Measurements from ENCODE around the gene SHC3.

SHC3 gene

GRCh38 chr9:89078860-89079259 lies 99.8 kb downstream of the SHC3 start:
- no peaks in the 10 kb centered on the region for H3K9me3 Mint-ChIP-seq
- H3K4me3 Mint-ChIP-seq, result no peak overlapping the region
- no peak overlapping the region for H3K27ac Mint-ChIP-seq (ENCODE audit: low read depth)
- H3K36me3 Mint-ChIP-seq (ENCODE audit: insufficient read depth), result no peaks in the 10 kb centered on the region
- H3K4me1 Mint-ChIP-seq, result no peaks in the 10 kb centered on the region
- ATAC-seq (replicated peaks; ENCODE audit: extremely low read depth, poor library complexity, severe bottlenecking), result no peak
- DNase-seq (ENCODE audit: low spot score in 2 of 2), result no peak
- H3K27me3 Mint-ChIP-seq, result peaks cover 52% of the 10 kb centered on the region

DNA sequence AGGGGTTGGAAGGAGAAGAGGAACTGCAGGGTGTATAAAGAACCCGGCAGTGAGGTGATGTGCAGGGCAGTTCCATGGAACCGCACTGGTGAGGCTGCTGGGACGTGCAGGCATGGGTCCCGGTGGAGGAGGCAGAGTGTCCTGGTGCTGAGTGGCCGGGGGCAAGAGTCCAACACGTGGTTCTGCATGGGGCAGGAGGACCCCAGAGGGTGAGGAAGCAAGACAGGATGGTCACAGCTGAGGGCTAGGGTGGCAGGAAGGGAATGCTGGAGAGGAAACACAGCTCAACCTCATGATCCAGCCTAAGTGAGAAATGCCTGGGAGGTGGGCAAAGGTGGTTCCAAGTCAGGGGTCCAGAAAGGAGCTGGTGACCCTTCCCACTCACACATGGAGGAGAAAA lies 100.2 kb downstream of the SHC3 start:
- Mint-ChIP-seq H3K9me3 (no peaks in the 10 kb centered on the region), H3K27ac (ENCODE audit: low read depth) (no peak overlapping the region), H3K36me3 (ENCODE audit: insufficient read depth) (no peaks in the 10 kb centered on the region), H3K4me3 (no peak overlapping the region), H3K27me3 (peaks cover 52% of the 10 kb centered on the region), H3K4me1 (no peaks in the 10 kb centered on the region)
- ATAC-seq (replicated peaks; ENCODE audit: extremely low read depth, poor library complexity, severe bottlenecking), result no peak
- no peak for DNase-seq (ENCODE audit: low spot score in 2 of 2)

- Mint-ChIP-seq H3K4me1 (no peaks in the 10 kb centered on the region), H3K27me3 (peaks cover 52% of the 10 kb centered on the region), H3K4me3 (no peak overlapping the region), H3K9me3 (no peaks in the 10 kb centered on the region), H3K36me3 (ENCODE audit: insufficient read depth) (no peaks in the 10 kb centered on the region), H3K27ac (ENCODE audit: low read depth) (no peak overlapping the region)
- ATAC-seq (replicated peaks; ENCODE audit: extremely low read depth, poor library complexity, severe bottlenecking) (no peak), DNase-seq (ENCODE audit: low spot score in 2 of 2) (no peak)
Observed at GRCh38 chr9:89077519-89077918, 101.1 kb downstream of the SHC3 start.

DNA sequence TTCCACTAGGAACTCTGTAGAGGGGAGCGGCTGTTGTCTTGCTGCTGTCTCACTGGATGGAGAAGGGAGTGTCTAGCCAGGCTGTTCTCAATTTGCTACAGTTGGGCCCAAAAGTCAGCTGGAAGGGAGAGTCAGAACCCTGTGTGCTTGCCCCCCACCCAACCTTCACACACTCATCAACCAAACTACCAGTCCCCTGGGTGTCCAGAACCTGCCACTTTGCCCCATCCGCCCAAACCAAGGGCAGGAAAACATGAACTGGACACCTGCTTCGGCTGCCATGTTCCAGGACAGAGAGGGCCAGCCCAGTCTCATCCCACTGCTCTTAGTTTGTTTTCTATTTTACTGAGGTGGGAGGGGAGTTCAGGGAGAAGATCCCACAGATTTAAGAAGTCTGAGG lies 105.2 kb downstream of the SHC3 start:
- Mint-ChIP-seq H3K36me3 (ENCODE audit: insufficient read depth) (no peaks in the 10 kb centered on the region), H3K4me3 (no peak overlapping the region), H3K27me3 (peaks cover 43% of the 10 kb centered on the region), H3K9me3 (no peaks in the 10 kb centered on the region), H3K4me1 (no peaks in the 10 kb centered on the region), H3K27ac (ENCODE audit: low read depth) (no peak overlapping the region)
- no peak for DNase-seq (ENCODE audit: low spot score in 2 of 2)
- no peak for ATAC-seq (replicated peaks; ENCODE audit: extremely low read depth, poor library complexity, severe bottlenecking)

DNA sequence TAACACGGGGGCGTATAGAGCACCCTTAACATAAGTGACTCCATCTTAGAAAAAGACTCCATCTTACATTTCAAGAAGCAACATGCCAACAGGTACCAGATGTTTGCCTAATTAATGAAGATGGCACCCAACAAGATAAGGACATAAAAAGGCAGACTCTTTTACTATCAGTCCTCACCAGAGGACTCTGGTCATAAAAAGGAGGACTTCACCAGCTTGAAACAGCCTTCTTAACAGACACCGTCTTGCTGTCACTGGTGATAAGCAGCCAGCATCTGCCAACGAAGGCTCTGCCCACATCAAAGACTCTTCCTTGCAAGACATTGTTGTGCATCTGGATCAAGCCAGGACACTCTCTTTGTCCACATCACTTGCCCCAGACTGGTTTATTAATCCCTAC lies 107.0 kb downstream of the SHC3 start:
- DNase-seq (ENCODE audit: low spot score in 2 of 2) (no peak), ATAC-seq (replicated peaks; ENCODE audit: extremely low read depth, poor library complexity, severe bottlenecking) (no peak)
- no peaks in the 10 kb centered on the region for H3K4me1 Mint-ChIP-seq
- H3K9me3 Mint-ChIP-seq, result no peaks in the 10 kb centered on the region
- no peak overlapping the region for H3K27ac Mint-ChIP-seq (ENCODE audit: low read depth)
- no peak overlapping the region for H3K4me3 Mint-ChIP-seq
- no peaks in the 10 kb centered on the region for H3K36me3 Mint-ChIP-seq (ENCODE audit: insufficient read depth)
- peaks cover 30% of the 10 kb centered on the region for H3K27me3 Mint-ChIP-seq

- H3K4me3 Mint-ChIP-seq, result no peak overlapping the region
- no peaks in the 10 kb centered on the region for H3K9me3 Mint-ChIP-seq
- peaks cover 3% of the 10 kb centered on the region for H3K27me3 Mint-ChIP-seq
- H3K36me3 Mint-ChIP-seq (ENCODE audit: insufficient read depth), result no peaks in the 10 kb centered on the region
- no peak overlapping the region for H3K27ac Mint-ChIP-seq (ENCODE audit: low read depth)
- H3K4me1 Mint-ChIP-seq, result no peaks in the 10 kb centered on the region
- ATAC-seq (replicated peaks; ENCODE audit: extremely low read depth, poor library complexity, severe bottlenecking) (no peak), DNase-seq (ENCODE audit: low spot score in 2 of 2) (no peak)
Observed at GRCh38 chr9:89066835-89067234, 111.8 kb downstream of the SHC3 start.

DNA sequence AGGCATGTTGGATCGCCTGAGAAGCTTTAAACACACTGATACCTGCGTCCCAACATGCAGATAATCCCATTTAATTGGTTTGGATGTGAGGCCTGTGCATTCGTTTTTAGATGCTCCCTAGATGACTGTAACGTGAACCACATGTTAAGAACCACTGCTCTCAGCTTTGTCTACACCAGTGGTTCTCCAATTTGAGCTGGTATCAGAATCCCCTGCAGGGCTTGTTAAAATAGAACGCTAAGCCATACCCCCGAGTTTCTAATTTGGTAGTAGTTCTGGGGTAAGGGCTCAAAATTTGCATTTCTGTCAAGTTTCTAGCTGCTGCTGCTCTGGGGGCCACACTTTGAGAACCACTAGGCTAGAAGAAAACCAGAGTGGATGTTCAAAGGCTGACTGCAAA lies 112.7 kb downstream of the SHC3 start:
- Mint-ChIP-seq H3K27me3 (no peaks in the 10 kb centered on the region), H3K4me1 (no peaks in the 10 kb centered on the region), H3K9me3 (no peaks in the 10 kb centered on the region), H3K36me3 (ENCODE audit: insufficient read depth) (no peaks in the 10 kb centered on the region), H3K27ac (ENCODE audit: low read depth) (no peak overlapping the region), H3K4me3 (no peak overlapping the region)
- no peak for DNase-seq (ENCODE audit: low spot score in 2 of 2)
- ATAC-seq (replicated peaks; ENCODE audit: extremely low read depth, poor library complexity, severe bottlenecking), result no peak

- Mint-ChIP-seq H3K9me3 (no peaks in the 10 kb centered on the region), H3K27me3 (peaks cover under 1% of the 10 kb centered on the region), H3K4me3 (no peak overlapping the region), H3K27ac (ENCODE audit: low read depth) (no peak overlapping the region), H3K4me1 (no peaks in the 10 kb centered on the region), H3K36me3 (ENCODE audit: insufficient read depth) (no peaks in the 10 kb centered on the region)
- no peak for DNase-seq (ENCODE audit: low spot score in 2 of 2)
- no peak for ATAC-seq (replicated peaks; ENCODE audit: extremely low read depth, poor library complexity, severe bottlenecking)
Observed at GRCh38 chr9:89060790-89061189, 117.8 kb downstream of the SHC3 start.

DNA sequence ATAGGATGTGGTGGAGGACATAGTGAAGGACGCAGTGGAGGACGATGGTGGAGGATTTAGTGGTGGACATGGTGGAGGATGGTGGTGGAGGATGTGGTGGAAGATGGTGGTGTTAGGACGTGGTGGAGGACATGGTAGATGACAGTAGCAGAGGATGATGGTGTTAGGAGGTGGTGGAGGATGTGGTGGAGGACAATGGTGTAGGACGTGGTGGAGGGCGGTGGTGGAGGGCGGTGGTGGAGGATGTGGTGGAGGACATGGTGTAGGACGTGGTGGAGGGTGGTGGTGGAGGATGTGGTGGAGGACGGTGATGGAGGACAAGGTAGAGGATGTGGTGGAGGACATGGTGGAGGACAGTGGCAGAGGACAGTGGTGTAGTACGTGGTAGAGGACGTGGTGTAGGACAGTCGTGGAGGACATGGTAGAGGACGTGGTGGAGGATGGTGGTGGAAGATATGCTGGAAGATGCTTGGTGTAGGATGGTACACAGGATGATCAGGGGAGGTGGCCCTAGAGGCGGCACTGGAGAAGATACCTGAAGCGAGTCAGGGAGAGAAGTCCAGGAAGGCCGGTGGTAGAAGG lies 118.6 kb downstream of the SHC3 start:
- DNase-seq (ENCODE audit: low spot score in 2 of 2) (no peak), ATAC-seq (replicated peaks; ENCODE audit: extremely low read depth, poor library complexity, severe bottlenecking) (no peak)
- no peaks in the 10 kb centered on the region for H3K9me3 Mint-ChIP-seq
- no peak overlapping the region for H3K27ac Mint-ChIP-seq (ENCODE audit: low read depth)
- H3K27me3 Mint-ChIP-seq, result peaks cover 8% of the 10 kb centered on the region
- H3K4me1 Mint-ChIP-seq, result no peaks in the 10 kb centered on the region
- no peaks in the 10 kb centered on the region for H3K36me3 Mint-ChIP-seq (ENCODE audit: insufficient read depth)
- no peak overlapping the region for H3K4me3 Mint-ChIP-seq

- no peak for DNase-seq (ENCODE audit: low spot score in 2 of 2)
- no peak overlapping the region for H3K4me3 Mint-ChIP-seq
- no peaks in the 10 kb centered on the region for H3K36me3 Mint-ChIP-seq (ENCODE audit: insufficient read depth)
- no peak for ATAC-seq (replicated peaks; ENCODE audit: extremely low read depth, poor library complexity, severe bottlenecking)
- no peak overlapping the region for H3K27ac Mint-ChIP-seq (ENCODE audit: low read depth)
- no peaks in the 10 kb centered on the region for H3K4me1 Mint-ChIP-seq
- peaks cover 15% of the 10 kb centered on the region for H3K27me3 Mint-ChIP-seq
- no peaks in the 10 kb centered on the region for H3K9me3 Mint-ChIP-seq
Observed at GRCh38 chr9:89058906-89059305, 119.7 kb downstream of the SHC3 start.

GRCh38 chr9:89054865-89055495 lies 123.6 kb downstream of the SHC3 start:
- Mint-ChIP-seq H3K36me3 (ENCODE audit: insufficient read depth) (no peaks in the 10 kb centered on the region), H3K27ac (ENCODE audit: low read depth) (no peak overlapping the region), H3K9me3 (no peaks in the 10 kb centered on the region), H3K4me3 (no peak overlapping the region), H3K27me3 (peaks cover 37% of the 10 kb centered on the region), H3K4me1 (no peaks in the 10 kb centered on the region)
- DNase-seq (ENCODE audit: low spot score in 2 of 2) (no peak), ATAC-seq (replicated peaks; ENCODE audit: extremely low read depth, poor library complexity, severe bottlenecking) (no peak)

DNA sequence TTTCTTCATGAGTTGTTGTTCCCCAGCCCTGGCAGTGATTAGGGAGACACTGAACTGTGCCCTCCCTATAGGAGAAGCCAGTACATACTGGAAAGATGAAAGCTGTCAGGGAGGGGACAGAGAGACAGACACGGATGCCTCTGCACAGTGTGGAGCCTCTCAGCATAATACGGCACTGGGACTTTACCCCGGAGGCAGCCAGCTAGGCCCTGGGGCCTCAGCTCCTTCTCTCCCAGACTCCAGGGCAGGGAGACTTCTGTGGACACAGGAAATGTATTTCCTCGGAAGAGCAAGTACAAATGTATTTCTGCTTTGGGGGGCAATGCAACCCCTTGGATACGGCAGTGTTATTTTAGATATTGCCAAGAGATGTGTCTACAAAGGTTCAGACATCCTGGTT lies 125.3 kb downstream of the SHC3 start:
- Mint-ChIP-seq H3K27me3 (peaks cover 43% of the 10 kb centered on the region), H3K27ac (ENCODE audit: low read depth) (no peak overlapping the region), H3K9me3 (no peaks in the 10 kb centered on the region), H3K36me3 (ENCODE audit: insufficient read depth) (no peaks in the 10 kb centered on the region), H3K4me3 (no peak overlapping the region), H3K4me1 (no peaks in the 10 kb centered on the region)
- ATAC-seq (replicated peaks; ENCODE audit: extremely low read depth, poor library complexity, severe bottlenecking) (no peak), DNase-seq (ENCODE audit: low spot score in 2 of 2) (no peak)

GRCh38 chr9:89052470-89053097 lies 126.0 kb downstream of the SHC3 start:
- H3K27me3 Mint-ChIP-seq, result peaks cover 50% of the 10 kb centered on the region
- no peak for ATAC-seq (replicated peaks; ENCODE audit: extremely low read depth, poor library complexity, severe bottlenecking)
- H3K4me3 Mint-ChIP-seq, result no peak overlapping the region
- no peak for DNase-seq (ENCODE audit: low spot score in 2 of 2)
- H3K36me3 Mint-ChIP-seq (ENCODE audit: insufficient read depth), result no peaks in the 10 kb centered on the region
- H3K27ac Mint-ChIP-seq (ENCODE audit: low read depth), result no peak overlapping the region
- no peaks in the 10 kb centered on the region for H3K9me3 Mint-ChIP-seq
- H3K4me1 Mint-ChIP-seq, result no peaks in the 10 kb centered on the region
